AG10803 (cell line): ENCODE measurements around the gene NLRP3.

Source experiments
- DNase-seq: peaks from one replicate; pipeline ENCODE4 v3.0.0; 2010; ENCODE audit warnings: low read depth
- H3K4me3 ChIP-seq: 2 replicates; pipeline ENCODE4 v1.5.1; 2011; ENCODE audit warnings: mild to moderate bottlenecking, low read length, control low read depth
- CTCF ChIP-seq: conservative IDR thresholded peaks from 2 replicates; pipeline ENCODE4 v1.5.1; 2011; ENCODE audit warnings: mild to moderate bottlenecking, low read length, control low read depth, inconsistent platforms

NLRP3 gene

GRCh38 chr1:247493106-247493505, 77.1 kb downstream of the NLRP3 start:
- DNase-seq = no peak
- no peak overlapping the region for H3K4me3 ChIP-seq
- TF ChIP-seq CTCF = no peak

GRCh38 chr1:247494767-247495166, 78.8 kb downstream of the NLRP3 start:
- DNase-seq = no peak
- no peak for TF ChIP-seq CTCF

GRCh38 chr1:247496581-247497285, 80.8 kb downstream of the NLRP3 start:
- no peak overlapping the region for H3K4me3 ChIP-seq
- no peak for TF ChIP-seq CTCF
- no peak for DNase-seq

More at GRCh38 chr1:247494767-247495166, 78.8 kb downstream of the NLRP3 start:
- no peak overlapping the region for H3K4me3 ChIP-seq
